ENCODE data around the gene NT5C1A.
A peak's percentile ranks its signal among the peaks of the same experiment; 100 is the strongest.

NT5C1A gene

DNA sequence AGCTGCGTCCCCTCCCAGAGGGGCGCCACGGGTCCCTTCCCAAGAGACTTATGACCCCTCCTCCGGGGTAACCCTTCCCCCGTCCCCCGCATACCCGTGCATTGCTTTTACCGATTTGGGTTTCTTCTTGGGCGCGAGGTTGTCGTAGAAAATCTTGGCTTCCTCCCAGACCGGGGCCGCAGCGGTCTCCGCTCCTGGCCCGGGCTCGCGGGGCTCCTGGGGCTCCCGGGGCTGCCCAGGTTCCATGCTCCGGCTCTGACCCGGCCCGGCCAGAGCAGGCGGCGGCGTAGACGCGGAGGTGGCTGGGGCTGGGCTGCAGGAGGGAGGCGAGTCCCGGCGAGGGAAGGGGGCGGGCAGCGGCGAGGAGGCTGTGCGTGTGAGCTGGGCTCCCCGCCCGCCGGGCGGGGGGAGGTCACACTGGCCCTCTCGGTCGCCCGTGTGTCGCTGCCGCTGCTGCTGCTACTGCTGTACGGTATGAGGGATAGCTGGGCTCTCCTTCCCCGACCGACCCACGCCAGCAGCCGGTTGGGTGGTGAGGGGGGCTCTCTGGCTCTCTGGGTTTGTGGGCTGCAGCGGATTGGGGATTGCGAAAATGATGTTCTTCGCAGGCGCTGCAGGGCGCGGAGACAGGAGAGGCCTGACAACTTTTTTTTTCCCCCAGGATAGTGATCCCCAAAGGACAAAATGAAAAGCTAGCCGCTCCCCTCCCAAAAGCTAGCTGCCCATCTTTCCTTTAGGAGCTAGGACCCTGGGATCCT, at the start of gene NT5C1A:
TSS of gene NT5C1A (minus strand) at position 315 of the 758 bp plus-strand sequence. CDS start at position 246, 69 bp downstream.
- no peak for DNase-seq (ENCODE audit: low read depth)

DNA sequence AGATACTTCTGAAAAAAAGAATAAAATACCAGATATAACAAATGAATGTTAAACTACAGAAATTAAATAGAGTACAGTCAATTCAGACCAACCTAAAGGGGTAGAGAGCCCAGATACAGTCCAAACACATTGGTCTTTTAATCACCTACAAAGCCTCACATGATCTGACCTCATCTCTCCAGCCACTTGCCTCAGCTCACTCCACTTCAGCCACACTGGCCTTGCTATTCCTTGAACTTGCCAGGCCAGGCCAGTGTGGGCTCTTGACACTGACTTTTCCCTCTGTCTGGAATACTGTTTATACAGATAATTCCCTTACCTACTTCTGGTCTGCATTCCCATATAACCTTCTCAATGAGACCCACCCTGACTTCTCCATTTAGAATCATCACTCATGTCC, 49.8 kb upstream of the NT5C1A start:
- no peak for DNase-seq (ENCODE audit: low read depth)

DNA sequence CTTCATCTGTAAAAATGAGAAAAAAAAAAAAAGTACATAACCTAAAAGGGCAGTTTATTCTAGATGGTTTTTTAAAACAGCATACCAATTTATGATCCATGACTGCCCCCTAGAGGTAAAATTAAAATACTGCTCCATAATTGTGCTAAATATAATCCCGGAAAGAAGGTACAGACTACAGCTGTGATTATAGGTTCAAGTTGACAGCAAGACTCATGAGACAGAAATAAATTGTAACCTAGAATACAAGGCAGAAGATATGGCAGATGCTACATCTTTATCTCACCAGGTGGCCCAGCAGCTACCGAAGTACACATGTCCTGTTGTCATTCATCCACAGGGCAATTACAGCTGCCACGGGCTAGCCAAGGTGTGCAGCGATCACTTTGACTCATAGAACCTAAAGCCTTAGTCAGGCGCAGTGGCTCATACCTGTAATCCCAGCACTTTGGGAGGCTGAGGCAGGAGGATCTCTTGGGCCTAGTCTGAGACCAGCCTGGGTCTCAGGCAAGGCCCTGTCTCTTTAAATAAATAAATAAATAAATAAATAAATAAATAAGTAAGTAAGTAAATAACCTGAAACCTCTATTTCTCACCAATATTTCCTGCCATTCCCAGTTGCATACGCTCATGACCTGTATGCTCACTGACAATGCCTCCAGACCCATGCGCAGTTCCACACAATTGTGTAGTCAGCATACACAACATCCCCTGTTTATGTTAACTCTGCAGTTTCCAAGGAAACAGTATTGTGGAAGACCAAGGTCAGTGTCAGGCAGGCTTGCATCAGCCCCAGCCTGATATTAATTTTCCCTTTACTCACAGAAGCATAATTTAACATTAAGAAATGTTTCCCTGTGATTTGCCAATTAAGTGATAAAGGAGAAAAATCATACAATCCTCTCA, 48.4 kb upstream of the NT5C1A start:
- no peak for DNase-seq (ENCODE audit: low read depth)

DNA sequence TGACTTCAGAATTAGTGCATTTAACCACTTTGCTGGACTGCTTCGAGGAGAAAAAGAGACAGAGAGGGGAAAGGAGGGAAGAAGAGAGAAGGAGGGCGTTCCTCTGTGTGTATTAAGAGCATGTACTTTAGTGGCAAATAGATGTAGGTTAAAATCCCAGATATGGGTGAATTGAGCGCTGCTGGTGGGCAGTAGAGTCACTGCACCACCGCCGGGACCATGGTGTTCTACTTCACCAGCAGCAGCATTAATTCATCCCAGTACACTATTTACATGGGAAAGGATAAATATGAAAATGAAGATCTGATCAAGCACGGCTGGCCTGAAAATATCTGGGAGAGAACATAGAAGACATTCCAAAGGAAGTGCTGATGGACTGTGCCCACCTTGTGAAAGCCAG, 45.9 kb upstream of the NT5C1A start:
- DNase-seq (ENCODE audit: low read depth), result no peak

DNA sequence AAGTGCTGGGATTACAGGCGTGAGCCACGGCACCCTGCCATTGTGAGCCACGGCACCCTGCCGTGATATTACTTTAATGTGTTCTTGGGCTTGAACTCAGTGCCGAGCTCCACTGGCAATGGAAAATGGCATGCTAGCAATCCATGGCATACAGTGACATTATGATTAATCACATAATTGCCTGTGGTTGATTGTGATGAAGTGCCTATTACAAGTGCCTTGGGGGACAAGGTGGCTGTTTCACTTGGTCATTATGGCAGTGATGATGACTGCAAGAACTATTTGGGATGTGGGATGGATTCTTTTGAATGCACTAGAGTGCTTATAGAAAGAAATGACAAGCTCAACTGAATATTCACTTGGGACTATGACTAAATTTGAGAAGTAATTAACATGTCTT, 41.6 kb upstream of the NT5C1A start:
- DNase-seq (ENCODE audit: low read depth), result no peak

DNA sequence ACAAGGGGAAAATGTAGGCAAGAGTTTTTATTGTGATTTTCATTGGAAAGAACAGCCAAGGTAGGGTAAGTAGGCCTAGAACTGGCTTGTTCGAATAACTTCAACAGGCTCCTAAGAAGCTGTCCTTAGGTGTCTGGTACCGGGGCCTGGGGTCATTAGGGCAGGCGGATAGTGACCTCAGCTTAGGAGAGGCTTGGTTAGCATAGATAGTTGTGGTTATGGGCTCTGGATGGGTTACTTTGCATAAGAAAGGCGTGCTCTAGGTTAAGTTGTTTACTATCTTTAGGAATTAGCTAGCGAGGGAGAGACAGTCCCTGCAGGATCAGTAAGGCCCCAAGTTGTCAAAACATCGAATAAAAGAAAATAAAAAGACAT, 40.0 kb upstream of the NT5C1A start:
- DNase-seq (ENCODE audit: low read depth), result no peak

DNA sequence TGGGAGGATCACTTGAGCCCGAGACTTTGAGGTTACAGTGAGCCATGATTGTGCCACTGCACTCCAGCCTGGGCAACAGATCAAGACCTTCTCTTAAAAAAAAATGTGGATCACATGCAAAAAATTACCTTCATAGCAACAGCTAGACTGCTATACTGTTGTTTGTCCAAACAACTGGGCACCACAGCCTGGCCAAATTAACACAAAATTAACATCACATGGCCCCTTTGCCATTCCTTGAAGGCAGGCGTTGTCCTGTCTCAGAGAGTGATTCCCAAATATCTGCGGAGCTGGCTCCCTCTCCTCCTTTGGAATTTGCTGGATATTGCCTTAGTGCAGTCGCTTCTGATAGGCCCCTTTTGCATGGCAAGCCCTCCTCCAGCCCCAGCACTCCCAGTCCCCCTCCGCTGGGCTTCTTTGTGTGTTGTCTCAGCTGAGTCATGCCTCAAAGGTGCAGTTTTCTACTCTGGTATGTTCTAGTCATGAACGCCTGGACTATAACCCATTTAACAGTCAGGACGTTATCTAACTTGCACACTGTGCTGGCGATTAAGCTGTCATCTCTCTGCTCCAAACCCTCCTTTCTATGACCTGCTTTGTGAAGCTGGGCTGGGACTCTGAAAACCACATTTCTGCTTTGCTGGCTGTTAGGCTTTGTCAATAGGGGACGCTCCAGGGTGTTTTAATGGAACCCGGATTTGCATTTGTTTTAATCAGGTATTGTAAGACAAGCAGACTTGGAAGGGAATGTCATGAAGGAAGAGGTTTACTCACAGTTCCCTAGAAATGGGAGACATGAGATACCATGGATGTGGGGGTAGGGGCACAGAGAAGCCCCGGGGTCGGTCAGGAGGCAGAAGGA, 39.4 kb upstream of the NT5C1A start:
- no peak for DNase-seq (ENCODE audit: low read depth)

DNA sequence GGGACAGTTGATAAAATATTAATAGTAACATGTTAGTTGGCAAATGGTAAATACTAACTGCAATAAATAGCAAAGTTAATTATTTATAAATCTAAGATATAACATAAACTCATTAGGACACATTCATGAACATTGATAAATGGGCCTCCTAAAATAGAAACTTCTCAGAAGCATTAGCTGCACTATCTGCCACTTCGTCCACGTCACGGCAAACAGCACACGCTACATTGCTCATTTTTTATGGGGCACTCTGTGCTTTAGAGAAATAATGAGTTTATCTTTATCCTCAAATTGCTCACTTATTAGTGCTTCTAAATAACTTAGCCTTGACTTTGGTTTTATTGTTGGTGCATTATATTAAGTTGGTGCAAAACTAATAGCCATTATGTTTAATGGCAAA, 35.6 kb upstream of the NT5C1A start:
- DNase-seq (ENCODE audit: low read depth), result no peak

DNA sequence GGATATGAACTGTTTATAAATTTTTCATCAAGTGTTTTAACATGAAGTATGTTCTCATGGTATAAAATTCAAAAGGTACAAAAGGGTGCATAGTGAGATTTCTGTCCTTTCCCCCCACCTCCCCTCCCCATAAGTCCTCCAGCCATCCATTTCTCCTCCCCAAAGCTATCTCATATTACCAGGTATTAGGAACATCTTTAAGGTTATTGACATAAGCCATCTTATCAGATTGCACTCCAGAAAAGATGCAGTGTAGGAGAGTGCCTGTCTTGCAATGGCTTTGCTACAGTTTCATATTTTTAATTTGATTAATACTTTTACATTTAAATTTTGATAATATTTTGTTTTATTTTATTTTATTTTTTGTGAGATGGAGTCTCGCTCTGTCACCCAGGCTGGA, 32.9 kb upstream of the NT5C1A start:
- no peak for DNase-seq (ENCODE audit: low read depth)

DNA sequence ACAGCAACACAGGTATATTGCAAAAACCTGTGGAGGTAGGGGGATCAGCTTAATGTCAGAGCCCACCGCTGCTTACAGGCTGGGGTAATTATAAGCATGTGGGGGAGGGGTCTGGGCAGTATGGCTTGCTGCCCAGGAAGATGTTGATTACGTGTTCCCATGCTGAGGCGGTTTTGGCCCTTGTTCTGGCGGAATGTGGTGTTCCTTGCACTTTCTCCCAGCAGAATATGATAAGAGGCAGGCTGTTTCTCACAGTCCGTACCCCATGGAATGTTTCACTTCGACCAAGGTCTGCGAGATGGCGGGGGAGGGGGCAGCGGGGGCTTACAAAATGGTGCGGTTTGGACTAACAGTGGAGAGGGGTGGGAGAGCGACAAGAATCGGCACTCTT, 29.1 kb upstream of the NT5C1A start:
- no peak for DNase-seq (ENCODE audit: low read depth)

DNA sequence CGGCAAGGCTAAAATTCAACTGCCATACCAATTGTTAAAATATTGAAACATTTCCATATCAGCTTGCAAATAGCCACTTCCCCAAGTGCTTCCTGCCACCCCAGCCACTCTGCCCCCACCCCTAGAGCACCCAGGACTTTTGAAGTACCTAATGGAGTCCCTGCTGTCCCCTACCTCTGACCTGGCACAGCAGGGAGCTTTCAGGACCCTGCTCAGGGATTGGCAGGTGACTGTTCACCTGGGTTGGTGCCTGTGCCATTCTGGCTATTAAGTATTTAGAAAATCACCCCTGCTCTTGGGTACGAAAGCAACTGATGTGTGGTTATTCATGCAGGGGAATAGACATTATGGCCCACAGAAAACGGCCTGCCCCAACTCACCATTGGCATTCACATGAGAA, 28.4 kb upstream of the NT5C1A start:
- no peak for DNase-seq (ENCODE audit: low read depth)

DNA sequence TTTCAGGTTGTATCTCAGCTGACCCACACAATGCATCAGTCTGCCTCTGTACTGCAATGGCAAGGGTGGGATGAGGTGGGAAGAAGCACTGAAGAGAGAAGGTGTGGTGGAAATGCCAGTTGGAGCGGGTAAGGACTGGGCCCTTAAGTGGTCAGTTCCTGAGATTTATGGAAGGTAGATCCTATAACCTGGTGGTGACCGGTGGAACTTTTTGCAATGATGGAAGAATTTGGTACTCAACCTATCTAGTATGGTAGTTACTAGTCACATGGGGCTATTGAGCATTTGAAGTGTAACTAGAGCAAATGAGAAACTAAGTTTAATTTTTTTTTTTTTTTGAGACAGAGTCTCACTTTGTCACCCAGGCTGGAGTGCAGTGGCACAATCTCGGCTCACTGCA, 27.5 kb upstream of the NT5C1A start:
- DNase-seq (ENCODE audit: low read depth), result no peak

DNA sequence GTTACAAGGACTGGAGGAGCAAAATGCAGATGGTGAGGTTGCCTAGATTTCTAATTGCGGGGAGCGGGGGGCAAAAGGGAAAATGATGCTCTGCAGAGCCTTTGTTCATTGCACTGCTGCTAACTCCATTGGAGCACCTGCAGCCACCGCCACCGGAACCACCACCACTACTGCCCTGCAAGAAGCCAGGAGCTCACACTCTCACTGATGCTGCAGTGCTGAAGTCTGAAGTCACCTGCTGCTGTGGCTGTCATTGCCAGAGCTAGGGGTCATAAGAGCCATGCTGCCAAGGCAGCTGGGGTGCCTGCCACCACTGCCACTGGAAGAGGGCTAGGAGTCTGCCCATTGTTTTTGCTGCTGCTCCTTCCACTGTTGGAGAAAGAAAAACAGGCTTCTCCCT, 26.7 kb upstream of the NT5C1A start:
- no peak for DNase-seq (ENCODE audit: low read depth)

DNA sequence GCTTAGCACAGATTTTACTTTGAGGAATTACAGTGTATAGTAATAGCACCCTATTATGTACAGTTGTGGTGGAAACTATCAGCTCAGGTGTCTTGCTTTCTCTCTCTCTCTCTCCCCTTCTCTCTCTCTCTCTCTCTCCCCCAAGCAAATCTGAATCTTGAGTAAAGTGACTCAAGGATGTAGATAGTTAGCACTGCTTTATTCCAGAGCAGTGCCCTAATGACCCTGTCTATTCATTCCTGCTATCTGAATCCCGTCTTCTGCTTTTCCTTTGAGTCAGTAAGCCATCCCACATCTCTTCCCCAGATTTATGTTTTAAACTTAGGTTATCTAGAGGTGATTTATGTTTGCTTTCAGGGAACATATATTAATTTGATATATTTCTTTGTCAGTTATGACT, 24.5 kb upstream of the NT5C1A start:
- DNase-seq (ENCODE audit: low read depth), result no peak

DNA sequence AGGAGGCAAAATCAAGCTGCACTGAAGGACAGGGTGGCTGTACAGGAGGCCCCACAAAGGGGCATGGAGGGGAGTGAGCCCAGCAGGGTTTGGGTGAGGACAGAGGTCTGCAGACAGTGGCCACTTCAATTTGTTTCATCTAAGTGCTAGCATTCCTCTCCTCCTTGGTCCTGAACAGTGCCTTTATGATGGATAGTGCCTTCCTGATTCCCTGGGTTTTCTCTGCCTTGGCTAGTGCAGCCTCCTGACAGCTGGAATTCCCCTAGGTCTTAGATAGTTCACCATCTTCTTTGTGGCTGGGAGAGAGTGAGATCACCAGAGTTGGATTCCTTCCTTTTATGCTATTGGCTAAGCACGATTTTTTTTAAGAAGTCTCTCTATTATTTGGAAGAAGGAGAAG, 23.1 kb upstream of the NT5C1A start:
- DNase-seq (ENCODE audit: low read depth), result no peak

DNA sequence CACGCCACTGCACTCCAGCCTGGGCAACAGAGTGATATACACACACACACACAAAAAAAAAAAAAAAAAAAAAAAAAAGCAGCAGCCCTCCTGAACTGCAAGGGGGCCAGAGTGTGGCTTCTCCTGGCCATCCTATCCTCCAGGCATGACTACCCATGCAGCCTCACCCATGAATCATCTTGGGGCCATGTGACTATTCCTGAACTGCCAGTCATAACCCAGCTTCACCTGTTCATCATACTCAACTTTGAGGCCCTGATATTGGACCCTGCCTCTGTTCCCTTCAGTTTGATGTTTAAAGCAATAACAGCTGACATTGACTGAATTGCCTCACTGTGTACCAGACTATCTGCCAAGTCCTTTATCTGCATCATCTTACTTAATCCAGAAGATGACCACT, 22.1 kb upstream of the NT5C1A start:
- DNase-seq (ENCODE audit: low read depth), result no peak

DNA sequence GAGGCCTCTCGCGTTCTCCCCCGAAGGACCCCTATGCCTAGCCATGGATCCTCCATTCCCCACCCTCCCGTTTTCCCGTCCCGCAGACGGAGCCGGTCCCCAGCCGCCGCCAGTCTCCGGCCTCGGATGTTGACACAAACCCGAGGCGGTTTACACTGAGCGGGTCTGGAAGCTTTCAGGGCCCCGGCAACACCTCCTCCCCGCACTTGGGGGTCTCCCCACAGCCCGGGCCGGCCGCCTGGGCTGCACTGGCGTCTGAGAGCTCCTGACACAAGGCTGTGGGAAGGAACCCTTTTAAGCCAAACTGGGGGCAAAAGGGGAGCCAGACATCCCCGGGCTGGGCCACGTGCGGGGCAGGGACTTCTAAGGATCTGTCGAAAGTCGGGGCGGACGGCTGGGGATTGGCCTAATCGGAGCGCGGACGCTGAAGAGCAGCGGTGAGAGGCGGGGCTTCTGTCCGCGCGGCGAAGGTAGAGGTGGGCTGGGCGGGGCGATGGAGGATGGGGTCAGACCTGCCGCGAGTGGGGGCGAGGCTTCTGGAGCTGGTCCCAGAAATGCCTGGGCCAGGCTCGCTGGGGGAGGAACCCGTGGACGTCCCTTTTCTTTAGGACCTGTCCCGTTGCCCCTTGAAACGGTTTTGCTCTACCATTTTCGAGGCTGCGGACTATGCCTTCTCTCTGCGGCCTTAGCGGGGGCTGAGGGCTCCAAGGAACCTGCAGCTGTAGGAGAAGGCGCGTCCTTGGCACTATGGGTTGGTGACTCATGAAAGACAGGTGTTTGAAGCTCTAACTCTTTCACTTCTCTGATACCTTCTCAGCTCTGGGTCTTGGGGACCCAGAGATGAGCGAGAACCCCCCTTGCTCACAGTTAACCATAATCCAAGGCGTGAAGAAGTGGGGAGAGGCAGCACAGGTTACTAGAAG, 20.5 kb upstream of the NT5C1A start:
- DNase-seq (ENCODE audit: low read depth), result no peak

DNA sequence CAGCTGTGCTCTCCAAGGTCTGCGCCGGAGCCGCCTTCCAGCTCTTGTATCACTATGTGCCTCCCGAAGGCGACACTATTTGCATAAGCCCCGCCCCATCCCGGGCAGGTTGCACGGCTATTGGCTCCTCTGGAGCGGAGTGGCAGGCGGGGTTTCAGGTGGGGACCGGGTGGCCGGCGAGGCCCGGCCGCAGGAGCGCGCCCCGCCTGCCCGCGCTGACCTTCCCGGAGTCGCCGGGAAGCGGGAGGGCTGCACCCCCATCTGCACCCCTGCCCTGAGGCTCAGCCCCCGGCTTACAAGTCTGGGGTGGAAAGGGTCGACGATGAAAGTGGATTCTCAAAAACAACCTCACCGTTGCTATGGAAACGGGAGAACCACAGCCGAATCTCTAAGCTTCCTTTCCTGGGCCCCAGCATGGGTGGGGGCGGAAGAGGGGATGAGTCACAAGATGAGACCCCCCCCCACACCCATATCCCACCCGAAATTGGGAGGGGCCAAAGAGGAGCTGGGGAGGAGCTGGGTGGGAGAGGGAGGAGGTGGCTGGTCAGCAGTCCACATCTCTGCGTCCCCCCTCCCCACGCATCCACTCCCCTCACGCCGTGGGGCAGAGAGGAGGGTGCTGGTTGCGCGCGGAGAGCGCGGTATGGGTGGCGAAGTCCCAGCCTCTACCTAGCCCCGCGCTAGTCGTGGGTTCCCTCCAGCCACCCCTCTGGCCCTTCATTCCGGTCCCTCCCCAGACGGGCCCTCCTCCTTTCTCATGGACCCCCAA, 19.7 kb upstream of the NT5C1A start, which contains the start of gene HPCAL4:
TSS of gene HPCAL4 (minus strand) at position 51 of the 769 bp plus-strand sequence. CDS start 6,830 bp downstream, outside the sequence.
- DNase-seq (ENCODE audit: low read depth), result peak; percentile 82

DNA sequence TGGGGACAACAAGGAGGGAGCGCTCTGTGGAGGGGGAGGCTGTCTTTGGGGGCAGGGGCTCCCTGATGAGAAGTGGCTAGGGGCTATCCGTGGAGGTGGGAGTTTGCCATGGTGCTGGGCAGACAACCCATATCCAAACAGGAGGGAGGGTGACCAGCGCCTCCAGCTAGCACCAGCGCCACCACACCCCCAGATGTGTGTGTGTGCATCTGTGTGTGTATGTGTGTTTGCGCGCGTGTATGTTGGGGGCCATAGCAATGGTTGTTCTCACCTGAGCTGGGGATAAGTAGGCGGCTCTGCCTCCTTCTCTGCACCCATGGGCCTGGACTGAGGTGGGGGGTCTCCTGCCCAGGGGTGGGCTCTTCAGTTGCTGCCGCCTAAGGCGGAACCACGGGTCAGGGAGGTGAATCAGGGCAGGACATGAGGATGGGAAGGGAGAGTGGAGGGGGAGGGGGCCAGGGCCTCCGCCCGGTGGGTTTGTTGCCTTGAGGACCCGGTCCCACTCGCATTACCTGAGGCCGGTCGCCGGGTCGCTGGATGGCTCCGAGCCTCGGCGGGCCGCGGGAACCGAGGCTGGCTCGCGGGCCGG, 19.0 kb upstream of the NT5C1A start:
- DNase-seq (ENCODE audit: low read depth), result no peak

DNA sequence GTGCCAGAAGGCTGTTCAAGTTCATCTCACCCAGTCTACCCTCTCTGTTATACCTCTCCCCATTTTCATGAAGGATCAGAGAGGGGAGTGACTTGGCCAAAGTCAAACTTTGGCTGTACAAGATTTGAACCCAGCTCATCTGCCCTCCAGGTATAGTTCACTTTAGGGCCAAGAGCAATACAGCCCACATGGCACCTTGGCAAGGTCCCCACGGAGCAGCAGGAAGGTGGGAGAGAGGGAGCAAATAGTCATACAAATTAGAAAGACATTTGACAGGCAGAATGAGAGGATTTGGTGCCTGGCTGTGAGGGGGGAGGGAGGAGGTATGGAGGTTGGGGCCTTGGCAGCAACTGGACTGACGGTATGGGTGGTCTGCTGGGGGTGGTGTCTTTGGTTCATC, 18.3 kb upstream of the NT5C1A start:
- DNase-seq (ENCODE audit: low read depth), result no peak

Data from activated T-cell treated with anti-CD3 and anti-CD28 coated beads for 24 hours (primary cell).